Measurements from ENCODE around the gene IFNK.

DNA sequence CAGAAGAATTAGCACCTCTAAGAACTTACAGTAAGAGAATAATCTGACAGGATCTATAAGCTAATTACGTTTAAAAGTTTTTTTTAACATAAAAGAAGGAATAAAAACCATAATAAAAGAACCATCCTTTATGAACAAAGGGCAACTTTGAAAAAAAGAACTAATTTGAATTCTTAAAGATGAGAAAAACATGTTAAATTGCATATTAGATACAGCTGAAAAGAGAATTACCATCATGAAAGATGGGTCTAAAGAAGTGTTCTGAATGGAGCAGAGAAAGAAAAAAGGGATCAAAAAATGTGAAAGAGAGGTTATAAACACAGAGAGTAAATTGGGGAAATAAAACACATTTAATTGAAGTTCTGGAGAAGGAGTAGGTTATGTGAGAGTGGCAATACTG, 45.8 kb upstream of the IFNK start:
- TF ChIP-seq, protein P1, sequence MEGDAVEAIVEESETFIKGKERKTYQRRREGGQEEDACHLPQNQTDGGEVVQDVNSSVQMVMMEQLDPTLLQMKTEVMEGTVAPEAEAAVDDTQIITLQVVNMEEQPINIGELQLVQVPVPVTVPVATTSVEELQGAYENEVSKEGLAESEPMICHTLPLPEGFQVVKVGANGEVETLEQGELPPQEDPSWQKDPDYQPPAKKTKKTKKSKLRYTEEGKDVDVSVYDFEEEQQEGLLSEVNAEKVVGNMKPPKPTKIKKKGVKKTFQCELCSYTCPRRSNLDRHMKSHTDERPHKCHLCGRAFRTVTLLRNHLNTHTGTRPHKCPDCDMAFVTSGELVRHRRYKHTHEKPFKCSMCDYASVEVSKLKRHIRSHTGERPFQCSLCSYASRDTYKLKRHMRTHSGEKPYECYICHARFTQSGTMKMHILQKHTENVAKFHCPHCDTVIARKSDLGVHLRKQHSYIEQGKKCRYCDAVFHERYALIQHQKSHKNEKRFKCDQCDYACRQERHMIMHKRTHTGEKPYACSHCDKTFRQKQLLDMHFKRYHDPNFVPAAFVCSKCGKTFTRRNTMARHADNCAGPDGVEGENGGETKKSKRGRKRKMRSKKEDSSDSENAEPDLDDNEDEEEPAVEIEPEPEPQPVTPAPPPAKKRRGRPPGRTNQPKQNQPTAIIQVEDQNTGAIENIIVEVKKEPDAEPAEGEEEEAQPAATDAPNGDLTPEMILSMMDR (IDR thresholded peaks at IDR 0.05; ENCODE audit: low read depth, low read length, poor library complexity, severe bottlenecking), result no peak
- no peak for TF ChIP-seq EZH2phosphoT487 (IDR thresholded peaks at IDR 0.05; ENCODE audit: borderline replicate concordance, low read length)

Data from DOHH2 (cell line).